Loucy (cell line): ENCODE measurements around the gene RESP18.

Experiments used
- EZH2phosphoT487 ChIP-seq: fragments of 200-600 bp; IDR thresholded peaks from 2 replicates; pipeline ENCODE4 v1.6.1; 2018; ENCODE audit warnings: antibody characterized with exemption, mild to moderate bottlenecking, moderate library complexity, borderline replicate concordance
- TF ChIP-seq, protein P1 (sequence below): fragments of 200-600 bp; sonication (generic); conservative IDR thresholded peaks from 2 replicates; pipeline ENCODE4 v1.5.1; 2014; ENCODE audit warnings: mild to moderate bottlenecking, antibody characterized with exemption, low read length

DNA sequence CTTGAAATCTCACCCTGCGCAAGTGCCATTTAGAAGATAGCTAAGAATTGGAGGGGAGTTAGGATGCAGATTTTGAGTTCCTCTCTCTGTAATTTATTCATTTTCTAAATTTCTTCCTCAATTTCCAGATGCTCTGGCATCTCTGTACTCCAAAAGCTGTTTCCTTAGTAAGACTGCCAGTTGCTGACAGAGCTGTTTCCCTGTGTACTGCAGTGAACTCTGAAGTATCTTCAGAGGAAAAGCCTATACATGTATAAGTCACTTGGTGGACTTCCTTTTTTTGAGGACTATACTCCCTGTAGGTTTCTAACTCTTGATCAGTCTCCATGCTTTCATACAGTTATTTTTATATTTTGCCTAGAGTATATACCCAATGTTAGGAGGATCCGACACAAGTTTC is 1.5 kb upstream of the RESP18 start:
- TF ChIP-seq, protein P1, sequence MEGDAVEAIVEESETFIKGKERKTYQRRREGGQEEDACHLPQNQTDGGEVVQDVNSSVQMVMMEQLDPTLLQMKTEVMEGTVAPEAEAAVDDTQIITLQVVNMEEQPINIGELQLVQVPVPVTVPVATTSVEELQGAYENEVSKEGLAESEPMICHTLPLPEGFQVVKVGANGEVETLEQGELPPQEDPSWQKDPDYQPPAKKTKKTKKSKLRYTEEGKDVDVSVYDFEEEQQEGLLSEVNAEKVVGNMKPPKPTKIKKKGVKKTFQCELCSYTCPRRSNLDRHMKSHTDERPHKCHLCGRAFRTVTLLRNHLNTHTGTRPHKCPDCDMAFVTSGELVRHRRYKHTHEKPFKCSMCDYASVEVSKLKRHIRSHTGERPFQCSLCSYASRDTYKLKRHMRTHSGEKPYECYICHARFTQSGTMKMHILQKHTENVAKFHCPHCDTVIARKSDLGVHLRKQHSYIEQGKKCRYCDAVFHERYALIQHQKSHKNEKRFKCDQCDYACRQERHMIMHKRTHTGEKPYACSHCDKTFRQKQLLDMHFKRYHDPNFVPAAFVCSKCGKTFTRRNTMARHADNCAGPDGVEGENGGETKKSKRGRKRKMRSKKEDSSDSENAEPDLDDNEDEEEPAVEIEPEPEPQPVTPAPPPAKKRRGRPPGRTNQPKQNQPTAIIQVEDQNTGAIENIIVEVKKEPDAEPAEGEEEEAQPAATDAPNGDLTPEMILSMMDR, result no peak
- no peak for TF ChIP-seq EZH2phosphoT487
